HG03135 (cell line): ENCODE data around the gene DAZAP1.

Experiments
- ATAC-seq: cut with Tn5 transposase; IDR thresholded peaks from one replicate; pipeline ENCODE4 v1.9.1; 2021; ENCODE audit warnings: mild to moderate bottlenecking, moderate library complexity; ENCODE audit not compliant: unreplicated experiment

The DAZAP1 gene

DNA sequence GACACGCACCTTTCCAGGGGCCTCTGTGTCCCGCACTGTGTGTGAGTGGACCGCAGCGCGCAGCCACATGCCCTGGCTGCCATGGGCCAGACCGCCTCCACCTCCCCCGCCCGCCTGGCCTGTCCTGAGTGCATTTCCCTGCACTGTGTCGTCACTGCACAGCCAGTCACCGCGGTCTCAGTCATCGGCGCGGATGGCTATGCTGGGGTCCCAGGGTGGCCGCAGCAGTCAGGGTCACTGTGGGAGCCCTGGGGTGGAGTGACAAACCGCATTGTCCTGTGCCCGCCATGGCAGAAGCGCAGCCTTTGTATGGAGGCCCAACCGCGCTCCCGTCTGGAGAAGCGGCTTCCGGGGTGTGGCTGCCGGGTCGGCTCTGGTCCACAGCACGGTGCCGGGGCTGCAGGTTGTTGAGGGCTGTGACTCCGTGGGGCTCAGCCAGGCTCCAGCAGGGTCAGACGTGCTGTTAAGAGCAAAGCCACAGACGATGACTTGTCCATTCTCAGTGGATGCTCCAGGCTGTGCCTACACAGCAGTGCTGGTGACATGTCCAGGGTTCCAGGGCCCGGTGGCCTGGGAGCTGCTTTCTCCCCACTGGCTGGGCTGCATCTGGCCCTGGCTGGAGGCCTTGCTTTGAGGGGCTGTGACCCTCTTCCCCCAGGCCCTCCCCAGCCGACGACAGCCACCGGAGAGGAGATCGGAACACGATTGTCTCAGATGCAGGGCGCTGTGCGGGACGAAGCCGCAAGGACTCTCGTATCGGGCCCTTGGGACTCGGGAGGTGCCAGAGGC lies 30.0 kb upstream of the DAZAP1 start:
- ATAC-seq: no peak

DNA sequence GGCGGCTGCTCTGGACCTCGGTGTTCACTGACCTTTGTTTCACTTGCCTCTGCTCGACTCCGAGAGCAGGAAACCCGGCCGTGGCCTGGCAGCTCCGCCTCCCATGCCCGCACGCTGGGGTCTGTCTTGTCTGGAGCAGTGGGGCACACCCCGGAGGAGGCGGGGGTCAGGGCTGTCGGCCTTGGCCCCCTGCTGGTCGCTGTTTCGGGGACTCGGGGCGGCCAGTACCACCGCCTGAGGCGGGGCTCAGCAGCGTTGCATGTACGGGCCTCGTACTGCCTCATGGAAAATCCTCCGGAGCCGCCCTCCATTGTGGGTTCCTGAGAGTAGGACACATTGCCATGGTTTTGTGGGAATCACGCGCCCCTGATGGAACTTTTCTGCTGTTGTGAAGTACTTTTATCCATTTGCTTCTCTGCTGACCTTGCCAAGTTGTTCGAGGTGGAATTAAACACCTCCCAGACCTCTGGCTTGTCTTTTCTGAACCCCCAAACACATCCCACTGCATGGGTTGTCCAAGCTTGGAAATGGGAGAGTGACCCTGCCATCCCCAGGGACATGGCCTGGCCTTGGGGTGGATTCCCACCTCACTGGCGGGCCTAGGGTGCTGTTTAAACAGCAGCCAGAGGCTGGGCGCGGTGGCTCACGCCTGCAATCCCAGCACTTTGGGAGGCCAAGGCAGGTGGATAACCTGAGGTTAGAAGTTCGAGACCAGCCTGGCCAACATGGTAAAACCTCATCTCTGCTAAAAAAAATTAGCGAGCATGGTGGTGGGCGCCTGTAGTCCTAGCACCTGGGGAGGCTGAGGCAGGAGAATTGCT lies 29.2 kb upstream of the DAZAP1 start:
- no peak for ATAC-seq

DNA sequence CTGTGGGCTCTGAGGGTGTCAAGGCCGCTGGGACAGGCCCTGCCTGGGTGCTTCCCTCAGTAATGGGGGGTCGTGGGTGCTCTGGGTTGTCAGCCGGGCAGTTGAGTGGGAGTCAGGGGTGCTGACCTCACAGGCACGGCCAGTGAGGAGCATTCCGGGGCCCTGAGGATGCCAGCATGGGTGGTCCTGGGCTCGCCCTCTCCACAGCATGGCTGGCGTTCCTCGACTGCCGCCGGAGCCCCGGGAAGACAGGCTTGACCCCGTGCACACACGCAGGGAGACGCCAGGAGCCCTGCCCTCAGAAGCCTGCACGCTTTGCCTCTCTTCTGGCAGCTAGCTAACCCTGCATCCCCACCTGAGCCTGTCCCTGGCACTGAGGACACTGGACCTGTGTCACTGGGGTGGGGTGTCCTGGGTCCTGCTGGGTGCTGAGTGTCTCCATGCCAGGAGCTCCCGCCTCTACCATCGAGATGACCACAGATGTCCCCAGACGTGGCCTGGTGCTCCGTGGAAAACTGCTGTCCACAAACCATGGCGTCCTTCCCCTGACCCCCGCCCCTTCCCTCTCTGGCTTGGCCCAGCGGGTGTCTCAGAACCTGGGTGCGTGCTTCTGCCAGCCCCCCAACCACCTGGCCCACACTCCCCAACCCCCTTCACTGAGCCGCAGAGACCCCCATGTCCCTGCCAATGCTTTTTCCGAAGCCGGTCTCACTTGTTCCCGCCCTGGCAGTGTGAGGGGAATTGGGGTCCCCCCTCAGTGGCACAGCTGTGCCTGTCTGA lies 28.1 kb upstream of the DAZAP1 start:
- ATAC-seq: no peak

DNA sequence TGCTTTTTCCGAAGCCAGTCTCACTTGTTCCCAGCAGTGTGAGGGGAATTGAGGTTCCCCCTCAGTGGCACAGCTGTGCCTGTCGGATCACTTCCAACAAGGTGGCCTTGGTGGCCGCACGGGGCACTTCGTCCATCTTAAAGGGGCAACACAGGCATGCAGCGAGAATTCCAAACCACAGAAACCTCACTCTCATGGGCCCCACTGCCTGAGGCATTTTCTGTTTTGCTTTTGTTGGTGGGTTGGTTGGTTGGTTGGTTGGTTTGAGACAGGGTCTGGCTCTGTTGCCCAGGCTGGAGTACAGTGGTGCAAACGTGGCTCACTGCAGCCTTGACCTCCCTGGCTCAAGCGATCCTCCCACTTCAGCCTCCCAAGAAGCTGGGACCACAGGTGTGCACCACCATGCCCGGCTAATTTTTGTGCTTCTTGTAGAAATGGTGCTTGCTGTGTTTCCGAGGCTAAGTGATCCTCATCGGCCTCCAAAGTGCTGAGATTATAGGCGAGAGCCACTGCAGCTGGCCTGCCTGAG lies 27.4 kb upstream of the DAZAP1 start:
- ATAC-seq: no peak

DNA sequence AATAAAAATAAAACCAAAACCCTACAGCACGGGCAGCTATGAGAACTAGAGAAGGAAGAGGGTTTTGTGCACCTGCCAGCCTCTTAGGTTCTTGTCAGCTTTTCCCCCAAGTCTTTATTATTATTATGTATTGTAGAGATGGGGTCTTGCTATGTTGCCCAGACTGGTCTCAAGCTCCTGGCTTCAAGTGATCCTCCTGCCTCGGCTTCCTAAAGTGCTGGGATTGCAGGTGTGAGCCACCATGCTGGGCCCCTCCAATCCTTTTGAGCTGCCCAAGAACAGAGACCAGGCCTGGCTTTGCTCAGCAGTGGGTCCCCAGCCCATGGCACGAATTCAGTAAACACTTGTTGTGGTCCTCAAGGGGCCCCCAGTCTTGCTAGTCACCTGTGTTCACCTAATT lies 25.1 kb upstream of the DAZAP1 start:
- no peak for ATAC-seq

DNA sequence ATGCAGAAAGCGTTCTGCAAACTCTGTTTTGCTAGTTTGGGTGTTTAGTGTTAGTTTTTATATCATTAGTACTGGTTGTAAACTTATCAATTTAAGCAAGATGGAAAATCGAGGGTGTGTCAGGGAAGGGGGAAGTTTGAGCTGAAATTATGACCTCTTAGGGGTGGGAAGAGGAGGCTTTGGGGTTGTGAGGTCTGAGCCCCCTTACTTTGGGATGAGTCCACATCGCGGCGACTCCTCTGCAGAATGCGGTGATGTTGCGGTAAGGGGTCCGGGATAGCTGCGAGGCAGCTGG lies 24.4 kb upstream of the DAZAP1 start:
- ATAC-seq: no peak

DNA sequence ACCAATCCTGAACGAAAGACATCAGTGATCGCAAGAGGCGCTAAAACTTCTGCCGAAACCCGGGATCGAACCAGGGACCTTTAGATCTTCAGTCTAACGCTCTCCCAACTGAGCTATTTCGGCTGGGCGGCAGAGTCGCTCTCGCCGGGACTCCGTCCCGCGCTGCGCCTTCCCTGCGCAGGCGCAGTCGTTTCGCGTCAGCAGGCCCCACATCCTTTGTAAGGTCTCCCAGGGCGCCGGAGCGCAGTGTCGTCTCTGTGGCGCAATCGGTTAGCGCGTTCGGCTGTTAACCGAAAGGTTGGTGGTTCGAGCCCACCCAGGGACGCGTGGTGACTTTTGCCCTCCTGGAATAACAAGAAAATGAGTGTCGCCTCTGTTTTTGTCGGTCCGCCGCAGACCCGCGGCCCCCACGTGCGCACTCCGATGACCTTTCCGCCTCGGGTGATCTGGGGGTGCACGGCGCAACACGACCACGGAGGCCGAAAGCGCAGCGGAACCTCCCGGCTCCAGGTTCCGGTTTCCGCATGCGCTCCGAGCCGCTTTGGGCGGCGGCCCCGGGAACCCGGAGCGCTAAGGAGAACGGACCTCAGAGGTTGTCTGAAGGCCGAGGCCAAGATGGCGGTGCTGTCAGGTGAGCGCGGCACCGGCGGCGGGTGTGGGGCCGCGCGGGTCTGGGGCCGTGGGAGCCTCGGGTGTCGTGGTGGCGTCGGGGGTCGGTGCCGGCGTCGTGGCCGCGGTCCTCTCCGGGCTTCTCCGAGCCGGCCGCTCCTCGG lies 23.9 kb upstream of the DAZAP1 start, which contains the start of gene NDUFS7:
TSS of gene NDUFS7 (plus strand) at position 596 of the 773 bp plus-strand sequence. CDS start at position 616, 20 bp downstream.
- peak; percentile 69 for ATAC-seq

DNA sequence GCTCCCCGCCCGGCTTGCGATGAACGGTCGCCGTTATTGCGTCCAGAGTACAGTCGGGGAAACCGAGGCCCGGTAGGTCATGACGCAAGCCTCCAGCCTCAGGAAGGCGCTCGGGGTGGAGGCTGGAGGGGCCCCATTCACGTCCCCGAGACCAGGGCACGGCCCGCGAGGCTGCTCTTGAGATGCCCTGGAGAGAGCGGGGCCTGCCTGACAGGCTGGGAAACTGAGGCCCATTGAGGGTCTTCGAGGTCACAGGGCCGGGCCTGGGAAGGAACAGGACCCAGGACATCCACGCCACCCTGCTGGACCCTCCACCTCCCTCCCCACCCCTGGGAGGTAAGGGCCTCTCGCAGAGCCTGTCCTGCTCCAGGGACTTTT lies 23.3 kb upstream of the DAZAP1 start:
- no peak for ATAC-seq

DNA sequence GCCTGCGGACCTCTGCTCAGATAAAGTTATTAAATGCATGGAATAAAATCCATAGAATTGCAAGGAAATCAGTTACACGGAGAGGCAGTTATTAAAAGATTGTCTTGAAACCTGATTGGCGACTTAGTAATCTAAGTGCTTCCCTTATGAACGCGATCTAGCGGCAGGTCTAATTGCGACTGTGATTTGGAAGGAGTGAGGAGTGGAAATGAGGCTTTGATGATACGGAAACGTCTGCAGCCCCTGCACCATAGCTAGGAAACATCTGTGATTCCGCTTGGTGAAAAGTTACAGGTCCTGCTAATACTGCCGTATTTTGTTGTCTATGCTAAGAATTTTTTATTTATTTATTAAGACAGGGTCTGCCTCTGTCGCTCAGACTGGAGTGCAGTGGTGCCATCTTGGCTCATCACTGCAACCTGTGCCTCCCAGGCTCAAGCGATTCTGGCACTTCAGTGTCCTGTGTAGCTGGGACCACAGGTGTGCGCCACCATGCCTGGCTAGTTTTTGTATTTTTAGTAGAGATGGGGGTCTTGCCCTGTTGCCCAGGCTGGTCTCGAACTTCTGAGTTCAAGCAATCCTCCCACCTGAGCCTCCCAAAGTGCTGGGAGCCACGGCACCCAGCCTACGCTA lies 22.8 kb upstream of the DAZAP1 start:
- no peak for ATAC-seq

DNA sequence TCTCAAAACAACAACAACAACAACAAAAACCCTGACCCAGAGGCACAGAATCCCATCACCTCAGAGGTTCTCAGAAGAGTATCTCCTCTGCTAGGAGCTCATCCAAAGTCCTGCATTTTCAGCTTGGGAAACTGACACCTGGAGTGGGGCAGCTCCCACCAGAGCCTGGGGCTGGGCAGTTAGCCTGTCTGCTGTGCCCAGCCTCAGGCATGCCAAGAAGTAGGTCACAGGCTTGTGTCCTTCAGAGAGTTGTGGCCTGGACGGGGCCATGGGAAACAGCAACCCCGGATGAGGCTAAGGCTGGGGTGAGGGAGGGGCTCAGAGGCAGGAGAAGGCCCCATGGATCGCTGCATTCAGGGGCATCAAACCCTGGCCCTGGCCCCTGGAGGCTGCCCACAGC lies 21.6 kb upstream of the DAZAP1 start:
- no peak for ATAC-seq

DNA sequence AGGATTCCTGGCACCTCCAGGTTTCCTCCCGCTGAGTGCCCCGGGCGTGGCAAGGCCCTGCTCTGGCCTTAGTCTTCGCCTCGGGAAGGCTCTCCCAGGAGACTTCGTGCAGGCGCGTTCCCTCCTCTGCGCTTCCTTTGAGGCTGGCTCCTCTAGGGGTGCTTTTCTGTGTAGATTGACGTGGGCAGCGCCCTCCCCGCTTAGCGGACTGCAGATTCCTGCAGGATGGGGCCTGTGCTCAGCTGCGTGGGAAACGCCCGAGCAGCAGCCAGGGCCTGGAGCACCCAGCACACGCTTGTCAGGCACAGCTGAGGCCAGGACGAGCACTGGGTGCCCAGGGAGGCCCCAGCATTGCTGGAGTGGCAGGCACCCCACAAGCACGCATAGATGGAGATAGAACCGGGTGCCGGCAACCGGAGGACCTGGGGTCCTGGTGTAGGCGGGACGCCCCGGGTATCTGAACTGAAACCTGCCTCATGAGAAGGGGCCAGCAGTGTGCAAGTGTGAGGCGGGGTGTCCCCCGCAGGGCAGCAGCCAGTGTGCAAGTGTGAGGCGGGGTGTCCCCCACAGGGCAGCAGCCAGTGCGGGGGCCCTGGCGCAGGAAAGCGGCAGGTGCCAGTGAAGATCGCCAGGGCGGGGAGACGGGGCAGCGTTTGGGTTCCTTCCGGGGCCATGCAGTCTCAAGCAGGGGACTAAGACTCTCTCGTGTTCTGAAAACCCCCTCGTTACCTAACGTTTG lies 20.3 kb upstream of the DAZAP1 start:
- ATAC-seq: no peak

DNA sequence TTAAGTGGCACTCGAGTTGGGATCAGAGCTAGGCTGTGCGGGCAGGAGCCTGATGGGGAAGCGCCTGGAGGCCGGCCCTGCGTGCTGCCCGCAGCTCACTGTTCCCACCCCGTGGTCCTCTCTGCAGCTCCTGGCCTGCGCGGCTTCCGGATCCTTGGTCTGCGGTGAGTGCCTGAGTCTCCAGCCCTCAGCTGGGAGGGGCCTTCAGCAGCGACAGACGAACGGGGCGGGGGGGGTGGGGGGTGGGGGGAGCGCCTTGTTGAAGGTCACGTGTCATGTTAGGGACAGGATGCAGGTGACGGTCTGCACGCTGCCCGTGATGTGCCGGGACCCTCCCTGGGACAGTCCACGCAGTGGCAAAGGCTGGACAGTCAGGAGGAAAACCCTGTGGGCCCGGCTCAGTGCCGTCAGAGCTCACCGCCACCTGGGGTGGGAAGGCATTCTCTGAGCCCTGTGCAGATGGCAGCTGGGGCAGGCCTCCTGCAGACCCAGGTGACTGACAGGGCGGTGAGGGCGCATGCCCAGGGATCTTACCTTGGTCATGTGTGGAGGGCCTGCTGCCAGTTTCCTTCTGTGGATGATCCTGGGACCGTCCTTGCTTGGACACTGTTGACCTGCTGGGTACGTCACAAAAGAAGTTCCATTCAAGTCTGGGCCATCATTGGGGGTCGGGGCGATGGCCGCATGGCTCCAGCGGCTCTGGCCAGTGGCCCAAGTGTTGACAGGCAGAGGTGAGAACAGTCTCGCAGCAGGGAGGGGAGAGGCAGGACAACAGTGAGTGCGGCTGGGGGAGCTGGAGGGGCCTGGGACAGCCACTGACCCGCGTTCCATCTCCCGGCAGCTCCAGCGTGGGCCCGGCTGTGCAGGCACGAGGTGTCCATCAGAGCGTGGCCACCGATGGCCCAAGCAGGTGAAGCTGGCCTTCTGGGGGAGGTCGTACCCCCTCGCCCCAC lies 19.4 kb upstream of the DAZAP1 start:
- no peak for ATAC-seq

DNA sequence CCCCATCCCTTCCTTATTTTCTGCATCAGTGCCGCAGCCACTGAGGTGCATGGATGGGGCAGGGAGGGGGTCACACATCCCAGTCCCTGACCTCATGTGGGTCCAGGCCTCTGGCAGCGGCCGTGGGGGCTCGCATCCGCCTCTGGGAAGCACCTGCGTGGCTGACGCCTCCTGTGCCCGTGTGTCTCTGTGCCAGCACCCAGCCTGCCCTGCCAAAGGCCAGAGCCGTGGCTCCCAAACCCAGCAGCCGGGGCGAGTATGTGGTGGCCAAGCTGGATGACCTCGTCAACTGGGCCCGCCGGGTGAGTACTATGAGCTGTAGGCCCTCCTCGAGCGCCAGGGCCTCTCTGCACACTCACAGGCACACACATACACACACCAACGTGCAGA lies 18.8 kb upstream of the DAZAP1 start:
- ATAC-seq: no peak

DNA sequence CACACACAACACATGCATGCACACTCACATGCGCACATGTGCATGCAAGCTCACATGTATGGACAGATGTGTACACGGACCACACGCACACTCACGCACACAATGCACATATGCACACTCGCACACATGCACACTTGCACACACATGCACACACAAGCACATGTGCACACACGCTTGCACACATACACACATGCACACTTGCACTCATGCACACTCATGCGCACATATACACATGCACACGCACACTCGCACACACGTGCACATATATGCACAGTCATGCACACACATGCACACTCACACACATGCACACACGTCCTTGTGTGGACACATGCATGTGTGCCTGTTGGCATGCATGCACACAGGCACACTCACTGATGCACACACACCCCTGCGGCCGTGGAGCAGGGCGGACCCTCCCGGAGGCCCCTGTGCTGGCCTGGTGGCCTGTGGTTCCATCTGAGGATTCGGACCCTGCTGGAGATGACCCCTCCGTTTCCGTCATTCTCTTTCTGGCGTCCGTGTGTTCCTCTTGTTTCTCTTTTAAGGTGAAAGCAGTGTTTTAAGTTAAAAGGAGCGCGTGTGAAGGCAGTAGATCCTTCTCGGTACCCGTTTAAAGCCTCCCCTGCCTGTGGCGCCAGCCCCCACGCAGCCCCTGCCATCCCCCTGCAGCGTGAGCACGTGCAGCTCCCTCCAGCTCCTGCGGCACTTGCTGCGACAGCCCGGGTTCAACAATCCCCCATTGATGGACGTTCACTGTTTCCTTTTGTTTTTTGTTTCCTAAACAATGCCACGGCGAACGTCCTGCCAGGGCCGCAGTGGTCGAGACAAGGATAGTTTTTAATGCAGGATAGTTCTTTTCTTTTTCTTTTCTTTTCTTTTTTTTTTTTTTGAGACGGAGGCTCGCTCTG lies 18.1 kb upstream of the DAZAP1 start:
- ATAC-seq: no peak

DNA sequence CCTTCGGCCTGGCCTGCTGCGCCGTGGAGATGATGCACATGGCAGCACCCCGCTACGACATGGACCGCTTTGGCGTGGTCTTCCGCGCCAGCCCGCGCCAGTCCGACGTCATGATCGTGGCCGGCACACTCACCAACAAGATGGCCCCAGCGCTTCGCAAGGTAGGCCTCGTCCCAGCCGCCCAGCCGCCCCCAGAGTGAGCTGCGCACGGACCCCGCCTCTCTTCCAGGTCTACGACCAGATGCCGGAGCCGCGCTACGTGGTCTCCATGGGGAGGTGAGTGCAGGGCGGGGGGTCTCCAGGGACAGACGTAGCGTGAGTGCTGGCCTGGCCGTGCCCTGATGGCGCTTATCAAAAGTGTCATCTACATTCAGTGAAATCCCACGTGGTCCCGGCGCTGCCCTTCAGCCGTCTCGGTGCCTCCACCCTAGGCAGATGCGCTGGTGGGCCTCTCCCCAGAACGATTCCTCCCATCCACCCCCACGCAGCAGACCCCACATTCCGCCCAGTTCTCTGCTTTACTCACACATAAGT lies 16.4 kb upstream of the DAZAP1 start:
- ATAC-seq: no peak

DNA sequence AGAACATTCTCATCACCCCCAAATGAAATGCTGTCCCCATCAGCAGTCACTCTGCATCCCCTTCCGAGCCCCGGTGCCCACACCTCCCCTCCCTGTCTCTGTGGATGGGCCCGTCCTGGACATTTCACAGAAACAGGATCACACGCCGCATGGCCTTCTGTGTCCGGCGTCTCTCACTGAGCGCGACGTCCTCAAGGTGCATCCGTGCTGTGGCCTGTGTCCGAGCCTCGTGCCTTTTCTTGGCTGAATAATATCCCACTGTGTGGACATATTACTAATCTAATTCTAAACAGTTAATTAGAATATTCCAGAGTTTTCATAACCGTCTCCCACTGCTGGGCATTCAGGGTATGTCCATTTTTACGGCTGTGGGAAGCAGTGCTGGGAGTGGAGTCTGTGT lies 15.0 kb upstream of the DAZAP1 start:
- no peak for ATAC-seq

DNA sequence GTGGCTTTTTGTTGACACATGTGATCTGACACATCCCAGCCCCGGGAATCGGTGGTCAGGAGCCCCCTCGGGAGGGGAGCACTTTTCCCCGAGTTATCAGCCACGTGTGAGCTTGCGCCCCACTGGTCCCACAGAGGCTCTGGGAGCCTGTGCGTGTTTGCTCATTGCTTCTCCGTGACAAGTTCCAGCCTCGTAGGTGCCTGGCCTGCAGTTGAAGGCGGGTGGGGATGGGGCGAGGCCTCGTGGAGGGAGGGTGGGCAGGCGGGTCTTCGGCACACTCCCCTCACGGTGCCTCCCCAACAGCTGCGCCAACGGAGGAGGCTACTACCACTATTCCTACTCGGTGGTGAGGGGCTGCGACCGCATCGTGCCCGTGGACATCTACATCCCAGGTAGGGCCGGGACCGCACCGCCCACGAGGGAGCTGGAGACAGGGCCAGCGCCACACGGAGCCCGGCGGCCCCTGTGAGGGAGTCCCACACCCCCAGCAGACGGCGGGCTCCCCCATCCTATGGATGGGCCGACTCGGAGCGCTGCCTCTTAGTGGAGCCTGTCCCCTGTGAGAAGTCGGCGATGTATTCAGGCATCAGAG lies 14.4 kb upstream of the DAZAP1 start:
- ATAC-seq: no peak
